Right lobe of liver (tissue), 6 donors: Measurements from ENCODE around the gene PPFIA4. TPM values are rescaled to one million over a fixed set of nuclear protein-coding genes. Genes with fewer than 3 reads are reported as not detected.
"Not testable (repeated sequence)": the region's sequence is repeated elsewhere in the genome, so short reads cannot be mapped to it uniquely, and the experiment has no call there.

ENCODE experiments used
- ATAC-seq, 4 donors: fragments of 200-7000 bp; cut with Tn5 transposase; one replicate each; pipeline ENCODE4 v1.9.1; 2020; ENCODE audit warnings: mild to moderate bottlenecking in 4 of 4, moderate library complexity in 4 of 4
- DNase-seq, 3 donors: peaks; one replicate each; pipeline ENCODE4 v3.0.0-alpha.2; 2020
- H3K27ac ChIP-seq, 3 donors: fragments of 200-600 bp; one replicate each; pipeline ENCODE4 v1.8.0; 2022
- H3K27me3 ChIP-seq, 2 donors: fragments of 200-600 bp; one replicate each; pipeline ENCODE4 v1.8.0; 2022
- H3K36me3 ChIP-seq, 4 donors: fragments of 200-600 bp; sonication (generic) in 1 of 4; one replicate each; pipeline versions ENCODE4 v1.5.1 to v1.8.0; 2017 to 2022; ENCODE audit warnings: control low read depth in 1 of 4
- H3K4me1 ChIP-seq, 4 donors: fragments of 200-600 bp; sonication (generic) in 1 of 4; one replicate each; pipeline versions ENCODE4 v1.5.1 to v1.8.0; 2017 to 2022; ENCODE audit warnings: control low read depth in 1 of 4
- H3K4me3 ChIP-seq, 3 donors: fragments of 200-600 bp; one replicate each; pipeline ENCODE4 v1.8.0; 2022
- H3K9me3 ChIP-seq, 4 donors: fragments of 200-600 bp; sonication (generic) in 1 of 4; one replicate each; pipeline versions ENCODE4 v1.5.1 to v1.8.0; 2017 to 2022; ENCODE audit warnings: control low read depth in 1 of 4
- POLR2A ChIP-seq: fragments of 450-650 bp; IDR thresholded peaks from one replicate; pipeline ENCODE4 v1.6.1; 2017; ENCODE audit warnings: antibody characterized with exemption, mild to moderate bottlenecking
- WGBS: methylation state at CpG from one replicate; pipeline ENCODE4 v1.1.6; 2018; ENCODE audit warnings: low coverage, low lambda C conversion rate; ENCODE audit not compliant: insufficient coverage; ENCODE audit errors: missing lambda C conversion rate; 5-methylcytosine and 5-hydroxymethylcytosine counted together
- intact Hi-C, 2 donors: fragments of 100-400 bp; cut with DNase I; formaldehyde crosslinking; loops; one replicate each; pipeline versions ENCODE4 v1.11.2 to v1.14.1; 2022
- total RNA-seq, 6 experiments: library from RNA; depleted of rRNA in 2 of 6; stranded (reverse); fragments of >200 nt in 2 of 6; fragmentation: NEBNext Ultra II Directional in 3 of 6; extraction: Animal tissue kit (Norgen Biotek cat#: 25700) in 3 of 6; gene quantifications; one replicate each; pipeline versions ENCODE4 v1.1.0 to v1.2.4, GENCODE V29; 2016 to 2023
- TF ChIP-seq, protein P1 (sequence below), 4 donors: fragments of 200-600 bp in 3 of 4; fragments of 450-650 bp in 1 of 4; IDR thresholded peaks; one replicate each; pipeline versions ENCODE4 v1.5.1 to v1.8.0; 2016 to 2022; ENCODE audit warnings: antibody characterized with exemption in 4 of 4, mild to moderate bottlenecking in 2 of 4
- donor health status: DM: no; HTN: yes; CAD: no.
- donor health status: DM: no; HTN: no; CAD: no.
- donor health status: DM: no; HTN: no; CAD: no.
- donor health status: DM: no; HTN: yes; CAD: no.
- donor health status: DM: no; HTN: yes; CAD: no.

PPFIA4 gene
- total RNA-seq, 6 experiments from 2014 or later, result 0.18 to 5.5 (median 0.49) TPM; not detected in 1

DNA sequence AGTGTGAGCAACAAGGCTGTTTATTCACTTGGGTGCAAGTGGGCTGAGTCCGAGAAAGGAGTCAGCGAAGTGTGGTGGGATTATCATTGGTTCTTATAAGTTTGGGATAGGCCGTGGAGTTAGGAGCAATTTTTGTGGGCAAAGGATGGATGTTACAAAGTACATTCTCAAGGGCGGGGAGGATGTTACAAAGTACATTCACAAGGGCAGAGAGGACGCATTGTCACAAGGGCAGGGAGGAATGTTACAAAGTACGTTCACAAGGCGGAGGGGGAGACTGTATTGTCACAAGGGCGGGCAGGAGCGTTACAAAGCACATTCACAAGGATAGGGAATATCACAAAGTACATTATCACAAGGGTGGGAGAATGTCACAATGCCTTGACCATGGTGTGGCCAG is 24.3 kb upstream of the PPFIA4 start:
- no peaks in the 10 kb centered on the region for H3K9me3 ChIP-seq
- no peaks in the 10 kb centered on the region for H3K27me3 ChIP-seq
- H3K4me3 ChIP-seq, result no peak overlapping the region
- ATAC-seq, result no peak
- intact Hi-C loops, result no loop called here
- no peak for DNase-seq
- H3K36me3 ChIP-seq, result no peaks in the 10 kb centered on the region
- no peak for TF ChIP-seq POLR2A
- TF ChIP-seq, protein P1, sequence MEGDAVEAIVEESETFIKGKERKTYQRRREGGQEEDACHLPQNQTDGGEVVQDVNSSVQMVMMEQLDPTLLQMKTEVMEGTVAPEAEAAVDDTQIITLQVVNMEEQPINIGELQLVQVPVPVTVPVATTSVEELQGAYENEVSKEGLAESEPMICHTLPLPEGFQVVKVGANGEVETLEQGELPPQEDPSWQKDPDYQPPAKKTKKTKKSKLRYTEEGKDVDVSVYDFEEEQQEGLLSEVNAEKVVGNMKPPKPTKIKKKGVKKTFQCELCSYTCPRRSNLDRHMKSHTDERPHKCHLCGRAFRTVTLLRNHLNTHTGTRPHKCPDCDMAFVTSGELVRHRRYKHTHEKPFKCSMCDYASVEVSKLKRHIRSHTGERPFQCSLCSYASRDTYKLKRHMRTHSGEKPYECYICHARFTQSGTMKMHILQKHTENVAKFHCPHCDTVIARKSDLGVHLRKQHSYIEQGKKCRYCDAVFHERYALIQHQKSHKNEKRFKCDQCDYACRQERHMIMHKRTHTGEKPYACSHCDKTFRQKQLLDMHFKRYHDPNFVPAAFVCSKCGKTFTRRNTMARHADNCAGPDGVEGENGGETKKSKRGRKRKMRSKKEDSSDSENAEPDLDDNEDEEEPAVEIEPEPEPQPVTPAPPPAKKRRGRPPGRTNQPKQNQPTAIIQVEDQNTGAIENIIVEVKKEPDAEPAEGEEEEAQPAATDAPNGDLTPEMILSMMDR (IDR thresholded peaks at IDR 0.05), result no peak
- no peak overlapping the region for H3K27ac ChIP-seq
- WGBS, result 72% methylated on average over 9 of the region's 9 CpGs
- H3K4me1 ChIP-seq, result no peaks in the 10 kb centered on the region

DNA sequence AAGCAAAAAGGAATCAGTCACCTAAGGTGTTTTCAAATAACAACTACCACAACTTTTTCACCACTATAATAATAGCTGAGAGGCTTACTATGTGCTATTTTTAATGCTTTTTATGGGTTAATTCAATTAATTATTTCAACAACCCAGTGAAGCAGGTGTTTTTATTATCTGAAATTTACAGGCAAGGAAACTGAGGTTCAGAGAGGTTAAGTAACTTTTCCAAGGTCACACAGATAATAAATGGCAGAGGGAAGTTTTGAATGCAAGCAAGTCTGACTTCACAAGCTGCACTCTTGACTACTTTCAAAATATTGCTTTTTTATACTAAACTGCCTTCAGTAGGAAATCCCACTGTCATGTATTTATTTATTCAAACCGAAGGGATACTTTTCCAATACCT is 23.3 kb upstream of the PPFIA4 start:
- Histone ChIP-seq H3K27ac (no peak overlapping the region), H3K36me3 (no peaks in the 10 kb centered on the region), H3K4me3 (no peak overlapping the region), H3K4me1 (peaks cover 0 to under 1% (median 0%) of the 10 kb centered on the region in 4 donors), H3K27me3 (no peaks in the 10 kb centered on the region), H3K9me3 (no peaks in the 10 kb centered on the region)
- intact Hi-C loops, result no loop called here
- DNase-seq (no peak), ATAC-seq (no peak)
- WGBS, result 80% methylated on average over 1 of the region's 1 CpG
- TF ChIP-seq, protein P1 (IDR thresholded peaks at IDR 0.05), result no peak
- TF ChIP-seq POLR2A, result no peak

DNA sequence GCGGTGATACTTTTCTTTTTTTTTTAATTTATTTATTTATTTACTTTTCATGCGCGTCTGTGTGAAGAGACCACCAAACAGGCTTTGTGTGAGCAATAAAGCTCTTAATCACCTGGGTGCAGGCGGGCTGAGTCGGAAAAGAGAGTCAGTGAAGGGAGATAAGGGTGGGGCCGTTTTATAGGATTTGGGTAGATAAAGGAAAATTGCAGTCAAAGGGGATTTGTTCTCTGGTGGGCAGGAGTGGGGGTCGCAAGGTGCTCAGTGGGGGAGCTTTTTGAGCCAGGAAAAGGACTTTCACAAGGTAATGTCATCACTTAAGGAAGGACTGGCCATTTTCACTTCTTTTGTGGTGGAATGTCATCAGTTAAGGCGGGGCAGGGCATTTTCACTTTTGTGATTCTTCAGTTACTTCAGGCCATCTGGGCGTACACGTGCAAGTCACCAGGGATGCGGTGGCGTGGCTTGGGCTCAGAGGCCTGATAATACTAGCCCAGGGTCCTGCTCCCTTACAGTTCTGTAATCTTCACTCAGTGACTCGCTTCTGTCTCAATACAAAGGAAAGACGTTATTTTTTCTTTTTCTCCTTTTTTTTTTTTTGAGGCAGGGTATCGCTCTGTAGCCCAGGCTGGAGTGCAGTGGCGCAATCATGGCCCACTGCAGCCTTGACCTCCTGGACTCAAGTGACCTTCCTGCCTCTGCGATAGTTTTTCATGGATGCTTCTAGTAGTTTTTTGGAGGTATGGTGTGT is 20.7 kb upstream of the PPFIA4 start:
- DNase-seq, H3K27me3 ChIP-seq, intact Hi-C loops, ATAC-seq, H3K9me3 ChIP-seq: not testable (repeated sequence)
- peaks cover 0 to 21% (median 2%) of the 10 kb centered on the region in 4 donors for H3K36me3 ChIP-seq
- H3K4me3 ChIP-seq, result peak overlapping the region in 1 of 3 donors; percentile 89
- WGBS, result 77% methylated on average over 13 of the region's 17 CpGs
- H3K27ac ChIP-seq, result peak overlapping the region in 1 of 3 donors; percentile 88
- H3K4me1 ChIP-seq, result peaks cover 0 to 10% (median 5%) of the 10 kb centered on the region in 4 donors

DNA sequence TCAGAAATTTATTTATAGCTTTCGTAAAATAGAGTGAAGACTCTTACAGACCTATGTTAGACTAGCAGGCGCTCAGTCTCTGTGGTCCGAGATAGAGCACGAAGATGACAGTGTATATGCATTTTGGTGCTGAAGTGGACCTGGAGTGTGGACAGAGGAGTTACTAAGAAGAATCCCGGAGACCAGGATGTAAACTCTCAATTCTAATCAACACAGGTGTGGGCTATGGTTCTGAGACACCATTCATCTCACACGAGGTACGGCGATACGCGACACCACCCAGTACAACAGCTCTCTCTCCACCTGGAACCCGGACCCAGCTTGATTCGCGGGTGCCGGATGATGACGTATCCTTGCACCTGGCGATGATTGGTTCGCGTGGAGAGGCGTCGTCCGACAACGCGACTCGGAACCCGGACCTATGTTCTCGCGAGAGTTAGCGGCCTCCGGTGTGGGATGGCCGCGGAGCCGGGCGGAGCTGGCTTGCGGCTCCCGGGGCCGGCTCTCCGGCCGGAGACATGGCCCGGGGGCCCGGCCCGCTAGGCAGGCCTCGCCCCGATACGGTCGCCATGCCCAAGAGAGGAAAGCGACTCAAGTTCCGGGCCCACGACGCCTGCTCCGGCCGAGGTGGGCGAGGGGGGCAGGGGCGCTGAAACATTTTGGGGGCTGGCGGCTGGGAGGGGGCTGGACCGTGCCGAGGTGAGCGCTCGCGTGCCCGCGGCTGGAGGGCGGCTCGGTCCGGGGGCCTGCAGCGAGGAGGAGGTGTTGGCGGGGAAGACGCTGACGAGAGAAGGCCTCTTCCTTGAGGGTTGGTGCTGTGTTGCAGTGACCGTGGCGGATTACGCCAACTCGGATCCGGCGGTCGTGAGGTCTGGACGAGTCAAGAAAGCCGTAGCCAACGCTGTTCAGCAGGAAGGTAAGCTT is 19.1 kb upstream of the PPFIA4 start, which contains the start of gene TMEM183A:
Gene TMEM183A (plus strand): TSS at position 427 of the 924 bp plus-strand sequence. CDS start 92 bp downstream, at position 519.
- WGBS, result under 1% methylated on average over 21 of the region's 78 CpGs
- DNase-seq (peak; percentile 95 to 98 (median 97)), ATAC-seq (peak; percentile 94 to 98 (median 97))
- TF ChIP-seq POLR2A, result peak; percentile 91
- TF ChIP-seq, protein P1 (IDR thresholded peaks at IDR 0.05), result no peak
- H3K27me3 ChIP-seq, result no peaks in the 10 kb centered on the region
- H3K4me3 ChIP-seq, result peak within 1 kb of the TSS; percentile 69 to 89 (median 82)
- intact Hi-C loops, result no loop called here
- peaks cover 0 to 10% (median 5%) of the 10 kb centered on the region in 4 donors for H3K4me1 ChIP-seq
- no peaks in the 10 kb centered on the region for H3K9me3 ChIP-seq
- peak within 1 kb of the TSS; percentile 84 to 90 (median 88) for H3K27ac ChIP-seq
- H3K36me3 ChIP-seq, result peaks cover 0 to 33% (median 3%) of the 10 kb centered on the region in 4 donors
